Activated CD4-positive, alpha-beta T cell treated with anti-CD3 and anti-CD28 coated beads for 1 hour (primary cell): ENCODE measurements around the gene GNAI2.
"Not testable (repeated sequence)": the region's sequence is repeated elsewhere in the genome, so short reads cannot be mapped to it uniquely, and the experiment has no call there.

Source experiments
- DNase-seq: peaks from one replicate; pipeline ENCODE4 v3.0.0-alpha.2; 2020

GNAI2 gene

DNA sequence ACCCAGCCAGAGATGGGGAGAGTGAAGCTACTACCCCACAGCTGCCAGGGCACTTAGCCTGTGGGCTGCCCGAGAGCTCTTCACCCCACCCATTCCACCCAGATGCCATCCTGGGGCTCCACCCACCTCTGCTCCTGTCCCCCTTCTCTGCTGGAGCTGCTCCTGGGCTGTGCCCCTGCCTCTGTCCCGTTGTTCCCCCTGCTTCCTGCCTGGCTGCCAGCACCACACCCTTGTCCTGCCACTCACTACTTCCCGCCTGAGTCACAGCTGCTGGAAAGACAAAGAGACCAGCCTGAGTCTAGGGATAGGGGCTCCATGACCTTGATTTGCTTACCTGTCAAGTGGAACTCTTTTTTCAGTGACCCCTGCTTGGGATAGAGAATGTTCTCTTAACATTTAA lies 12.4 kb downstream of the GNAI2 start:
- no peak for DNase-seq

GRCh38 chr3:50249457-50249856 lies 13.5 kb downstream of the GNAI2 start:
- no peak for DNase-seq

DNA sequence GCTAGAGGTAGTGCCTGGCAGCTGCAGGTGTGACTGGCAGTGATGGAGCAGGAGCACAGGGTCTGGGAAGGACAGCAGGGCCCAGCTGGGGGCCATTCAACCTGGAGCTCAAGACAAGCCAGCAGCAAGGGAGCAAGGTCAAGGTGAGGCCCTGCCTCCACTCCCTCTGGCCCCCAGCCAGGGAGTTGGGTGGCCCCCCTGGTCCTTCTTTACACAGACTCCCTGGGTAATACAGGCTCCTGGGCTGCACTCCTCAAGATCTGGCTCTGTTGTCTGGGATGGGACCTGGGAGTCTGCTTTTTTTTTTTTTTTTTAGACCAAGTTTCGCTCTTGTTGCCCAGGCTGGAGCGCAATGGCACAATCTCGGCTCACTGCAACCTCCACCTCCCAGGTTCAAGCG lies 14.5 kb downstream of the GNAI2 start:
- no peak for DNase-seq

DNA sequence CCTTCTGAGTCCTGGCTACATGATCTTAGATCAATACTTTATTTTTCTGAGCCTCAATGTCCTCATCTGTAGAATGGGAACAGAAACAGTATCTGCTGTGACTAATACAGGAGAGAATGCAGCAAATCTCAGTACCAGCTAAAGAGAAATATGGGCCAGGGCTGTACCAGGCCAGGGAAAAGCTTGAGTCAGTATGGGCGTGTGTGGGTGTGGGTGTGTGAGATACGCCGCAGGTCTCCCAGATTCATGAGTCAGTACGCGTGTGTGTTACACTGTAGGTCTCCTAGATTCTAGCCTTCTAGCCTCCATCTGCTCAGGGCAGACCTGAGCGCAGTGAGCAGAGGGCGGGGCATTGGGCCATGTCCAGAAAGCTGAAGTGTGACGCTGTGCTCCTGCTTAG lies 15.2 kb downstream of the GNAI2 start:
- DNase-seq = no peak

DNA sequence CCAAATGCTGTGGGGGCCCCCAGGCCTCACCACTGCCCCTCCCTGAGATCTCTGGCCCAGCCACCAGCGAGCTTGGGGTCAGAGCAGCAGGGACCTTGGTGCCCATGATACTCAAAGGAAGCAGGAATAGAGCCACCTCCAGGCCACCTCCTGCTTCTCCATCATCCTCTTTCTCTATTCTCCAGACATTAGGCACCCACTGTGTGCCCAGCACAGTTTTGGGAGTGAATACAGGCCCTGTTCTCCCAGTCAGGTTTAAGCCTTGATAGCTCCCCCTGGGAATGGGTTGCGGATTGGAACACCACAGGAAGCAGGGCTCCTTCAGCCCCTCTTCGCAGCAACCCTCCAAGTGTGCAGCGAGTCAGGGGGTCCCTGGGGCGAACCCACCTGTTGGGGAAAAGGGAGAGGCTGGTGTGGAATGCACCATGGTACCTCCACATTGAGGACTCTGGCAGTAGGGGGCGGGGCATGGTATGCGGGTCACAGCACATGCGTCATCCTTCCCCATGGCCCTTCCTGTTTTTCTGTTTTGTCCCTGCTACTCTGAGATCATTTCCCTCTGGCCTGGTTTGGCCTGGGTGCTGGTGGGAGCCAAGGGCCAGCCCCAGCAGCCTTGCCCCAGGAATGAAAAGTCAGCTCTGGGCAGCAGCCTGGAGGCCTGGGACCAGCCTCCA lies 18.7 kb downstream of the GNAI2 start:
- no peak for DNase-seq

GRCh38 chr3:50255251-50255615 lies 19.2 kb downstream of the GNAI2 start:
- no peak for DNase-seq

DNA sequence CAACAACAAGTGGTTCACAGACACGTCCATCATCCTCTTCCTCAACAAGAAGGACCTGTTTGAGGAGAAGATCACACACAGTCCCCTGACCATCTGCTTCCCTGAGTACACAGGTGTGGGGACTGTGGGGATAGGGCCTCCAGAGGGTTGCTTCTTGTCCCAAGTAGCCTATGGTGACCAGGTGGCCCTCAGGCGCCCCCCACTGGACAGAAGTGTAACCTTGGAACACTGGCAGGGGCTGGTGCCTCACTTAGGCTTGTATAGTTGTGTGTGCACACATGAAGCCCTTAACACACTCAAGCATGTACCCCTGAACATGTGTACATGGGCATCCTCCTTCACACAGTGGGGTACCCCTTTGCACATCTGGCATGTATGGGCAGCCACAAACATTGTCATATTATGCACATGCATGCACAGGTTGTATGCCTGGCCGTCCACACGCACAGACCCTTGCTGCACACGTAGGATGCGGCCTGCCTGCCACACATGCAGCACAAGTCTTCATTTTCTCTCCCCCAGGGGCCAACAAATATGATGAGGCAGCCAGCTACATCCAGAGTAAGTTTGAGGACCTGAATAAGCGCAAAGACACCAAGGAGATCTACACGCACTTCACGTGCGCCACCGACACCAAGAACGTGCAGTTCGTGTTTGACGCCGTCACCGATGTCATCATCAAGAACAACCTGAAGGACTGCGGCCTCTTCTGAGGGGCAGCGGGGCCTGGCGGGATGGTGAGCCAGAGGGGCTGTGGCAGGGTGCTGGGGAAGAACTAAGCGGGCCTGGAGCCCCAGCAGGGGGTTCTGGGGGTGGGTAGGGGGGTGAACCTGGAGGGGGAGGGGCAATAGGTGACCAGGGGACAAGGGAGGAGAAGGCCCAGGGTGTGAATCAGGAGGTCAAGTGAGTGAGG lies 21.2 kb downstream of the GNAI2 start:
- no peak for DNase-seq

DNA sequence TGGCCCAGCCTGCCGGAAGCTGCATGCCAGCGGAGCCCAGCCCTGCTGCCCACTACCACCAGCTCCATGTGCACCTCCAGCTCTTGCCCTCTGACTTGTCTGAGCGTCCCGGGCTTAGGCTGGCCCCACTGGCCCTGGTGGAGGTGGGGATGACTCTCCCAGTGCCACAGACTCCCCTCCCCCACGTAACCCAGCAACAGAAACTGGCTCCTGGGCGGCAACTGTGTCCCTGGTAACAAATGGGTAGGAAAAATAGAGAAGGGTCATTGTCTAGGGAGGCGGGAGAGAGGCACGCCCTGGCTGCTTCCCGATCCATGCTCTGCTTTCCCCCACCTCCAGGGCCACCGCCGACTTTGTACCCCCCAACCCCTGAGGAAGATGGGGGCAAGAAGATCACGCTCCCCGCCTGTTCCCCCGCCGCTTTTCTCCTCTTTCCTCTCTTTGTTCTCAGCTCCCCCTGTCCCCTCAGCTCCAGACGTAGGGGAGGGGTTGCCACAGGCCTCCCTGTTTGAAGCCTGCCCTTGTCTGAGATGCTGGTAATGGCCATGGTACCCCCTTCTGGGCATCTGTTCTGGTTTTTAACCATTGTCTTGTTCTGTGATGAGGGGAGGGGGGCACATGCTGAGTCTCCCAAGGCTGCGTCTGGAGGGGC lies 22.2 kb downstream of the GNAI2 start:
- no peak for DNase-seq

- no peak for DNase-seq
These were observed 23.0 kb downstream of the GNAI2 start for GRCh38 chr3:50258979-50259378.

DNA sequence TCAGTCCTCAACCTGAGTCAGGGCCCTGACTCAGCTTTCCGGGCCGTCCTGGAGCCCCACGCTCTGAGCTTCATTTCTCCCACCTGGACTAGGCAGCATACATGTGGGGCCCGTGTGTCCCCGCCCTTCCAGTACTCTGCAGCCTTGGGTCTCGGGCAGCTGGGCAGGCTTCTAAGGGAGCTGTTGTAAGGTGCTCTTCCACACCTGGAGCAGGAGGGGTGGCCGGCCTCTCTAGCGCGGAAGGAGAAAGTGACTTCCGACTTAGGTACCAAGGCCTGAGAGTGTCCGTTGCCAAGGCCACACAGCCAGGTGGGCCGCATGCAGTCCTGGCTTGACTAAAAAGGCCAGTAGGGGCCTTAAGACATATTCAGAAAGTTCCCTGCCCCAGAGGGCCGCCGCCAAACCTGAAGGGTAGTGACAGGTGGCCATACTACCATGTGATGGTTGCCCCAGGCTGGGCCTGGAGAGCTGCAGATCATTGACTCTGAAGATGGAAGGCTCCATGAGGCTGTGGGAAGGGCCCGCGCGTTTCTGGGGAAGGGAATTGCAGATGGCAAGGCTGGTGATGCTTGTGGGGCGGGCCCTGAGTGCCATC lies 23.5 kb downstream of the GNAI2 start:
- no peak for DNase-seq

- DNase-seq = peak; percentile 70
These were observed 24.3 kb downstream of the GNAI2 start for GRCh38 chr3:50260027-50260941.

GRCh38 chr3:50260942-50261441 lies 25.0 kb downstream of the GNAI2 start:
- DNase-seq = no peak

DNA sequence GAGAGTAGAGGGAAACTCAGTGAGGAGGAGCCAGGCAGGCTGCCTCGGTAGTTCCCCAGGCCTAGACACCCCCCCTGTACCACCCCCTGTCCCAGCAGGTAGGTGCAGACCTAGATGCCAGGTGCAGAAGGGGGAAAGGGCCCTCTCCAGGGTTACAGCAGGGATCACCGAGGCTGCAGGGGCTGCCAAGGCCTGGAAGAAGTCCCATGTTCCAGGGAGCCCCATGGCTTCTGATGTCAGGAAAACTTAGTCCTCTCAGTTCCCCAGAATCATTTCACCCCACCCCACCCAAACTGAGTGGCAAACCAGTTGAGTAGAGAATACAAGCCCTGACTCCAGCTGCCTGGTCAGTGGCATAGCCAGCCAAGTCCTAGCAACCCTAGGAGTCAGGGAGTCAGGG lies 25.5 kb downstream of the GNAI2 start:
- DNase-seq = no peak

GRCh38 chr3:50262200-50262599 lies 26.2 kb downstream of the GNAI2 start:
- not testable (repeated sequence) for DNase-seq

- DNase-seq = no peak
These were observed 26.8 kb downstream of the GNAI2 start for GRCh38 chr3:50262778-50263177.

DNA sequence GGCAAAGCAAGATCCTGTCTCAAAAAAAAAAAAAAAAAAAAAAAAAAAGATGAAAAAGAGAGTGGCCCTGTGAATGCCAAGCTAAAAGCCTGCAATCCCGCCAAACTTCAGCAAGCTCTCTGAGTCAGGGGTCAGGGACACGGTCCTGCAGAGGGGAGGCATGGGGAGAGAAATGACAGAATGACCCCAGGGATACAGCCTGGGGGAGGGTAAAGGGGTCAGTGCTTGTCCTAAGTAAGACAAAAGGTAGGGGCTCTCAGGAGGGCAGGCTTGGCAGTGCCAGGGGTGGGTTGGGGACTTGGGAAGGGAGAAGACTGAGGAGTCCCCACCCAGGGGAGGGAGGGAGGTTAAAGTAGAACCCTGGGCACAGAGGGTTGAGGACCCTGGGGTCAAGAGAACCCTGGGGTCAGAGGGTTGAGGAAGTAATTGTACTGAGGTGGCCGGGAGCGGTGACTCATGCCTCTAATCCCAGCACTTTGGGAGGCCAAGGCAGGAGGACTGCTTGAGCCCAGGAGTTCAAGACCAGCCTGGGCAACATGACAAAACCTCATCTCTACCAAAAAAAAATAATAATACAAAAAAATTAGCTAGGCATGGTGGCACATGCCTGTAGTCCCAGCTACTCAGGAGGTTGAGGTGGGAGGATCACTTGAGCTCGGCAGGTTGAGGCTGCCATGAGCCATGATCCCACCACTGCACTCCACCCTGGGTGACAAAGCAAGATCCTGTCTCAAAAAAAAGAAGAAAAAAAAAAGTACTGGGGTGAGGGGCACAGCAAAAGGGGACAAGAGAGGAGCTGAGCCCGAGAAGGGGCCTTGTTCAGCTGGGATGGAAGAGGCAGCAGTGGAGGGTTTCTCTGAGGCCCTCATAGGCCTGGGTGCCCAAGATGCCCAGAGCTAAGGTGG lies 27.7 kb downstream of the GNAI2 start:
- no peak for DNase-seq

DNA sequence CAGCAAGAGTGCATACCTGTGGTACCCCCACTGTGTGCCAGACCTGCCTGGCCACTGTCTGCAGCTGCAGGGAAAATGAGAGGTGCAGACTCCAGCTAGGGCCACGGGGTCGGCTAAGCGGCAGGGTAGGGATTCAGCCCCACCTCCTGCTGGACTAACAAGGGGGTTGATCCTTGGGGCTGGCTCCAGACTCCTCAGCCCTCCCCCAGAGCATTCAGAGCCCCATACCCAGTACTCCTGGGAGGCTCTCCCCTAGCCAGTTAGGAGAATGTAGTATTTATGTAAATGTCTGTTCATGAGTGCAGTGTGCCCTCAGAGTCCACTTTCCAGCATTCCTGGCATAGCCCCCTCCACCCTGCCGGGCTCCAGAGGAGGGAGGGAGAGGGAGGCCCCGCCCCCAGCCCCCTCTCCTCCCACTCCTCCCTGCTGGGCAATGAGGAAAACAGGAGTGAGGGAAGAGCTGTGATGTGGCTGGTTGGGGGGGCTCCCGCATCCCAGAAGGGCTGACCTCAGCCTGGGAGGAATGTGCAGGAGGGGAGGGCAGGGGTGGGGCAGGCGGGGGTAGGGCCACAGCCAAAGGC lies 28.5 kb downstream of the GNAI2 start:
- no peak for DNase-seq

DNA sequence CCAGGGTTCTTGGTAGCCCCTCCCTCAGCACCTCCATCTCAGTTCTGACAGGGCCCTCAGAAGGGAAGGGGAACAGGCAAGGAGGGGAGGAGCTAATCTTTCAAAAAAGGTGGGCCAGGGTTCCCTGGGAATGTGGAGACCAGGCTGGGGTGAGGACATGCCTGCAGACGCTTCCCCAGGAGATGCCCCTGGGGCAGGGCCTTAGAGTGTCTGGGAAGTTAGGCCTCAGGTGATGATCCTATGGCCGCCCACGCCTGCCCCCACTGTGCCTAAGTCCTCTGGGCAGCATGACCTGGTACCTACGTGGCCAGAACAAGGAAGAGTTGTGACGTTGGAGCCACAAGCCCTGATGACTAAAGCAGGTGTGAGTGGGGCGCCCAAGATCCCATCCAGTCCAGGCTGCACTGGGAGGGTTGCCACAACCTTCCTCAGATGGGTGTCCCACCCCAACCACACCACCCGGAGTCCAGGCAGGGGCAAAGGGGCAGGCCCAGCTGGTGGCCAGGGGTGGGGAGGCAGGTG lies 29.0 kb downstream of the GNAI2 start:
- DNase-seq = no peak

GRCh38 chr3:50265571-50265970 lies 29.6 kb downstream of the GNAI2 start:
- DNase-seq = no peak

GRCh38 chr3:50266017-50266416 lies 30.0 kb downstream of the GNAI2 start:
- no peak for DNase-seq
